Aorta (tissue), 4 donors: ENCODE data around the gene CCDC92. TPM values are rescaled to one million over a fixed set of nuclear protein-coding genes. Genes with fewer than 3 reads are reported as not detected.

Source experiments
- polyA plus RNA-seq, 2 donors: library from polyadenylated mRNA; stranded (reverse); fragments of 200-250 nt; gene quantifications; one replicate each; pipeline ENCODE4 v1.2.3, GENCODE V29; 2013
- total RNA-seq, 2 donors: library from RNA; stranded (reverse); fragmentation: NEBNext Ultra II Directional; extraction: Animal tissue kit (Norgen Biotek cat#: 25700); gene quantifications; one replicate each; pipeline ENCODE4 v1.2.1, GENCODE V29; 2021
- donor health status: healthy with polysubstance abuse.
- donor health status: Bipolar disorder and iron deficiency.
- donor health status: DM: no; HTN: no; CAD: no.
- donor health status: DM: yes; HTN: yes; CAD: no.

Gene CCDC92
- total and polyA plus RNA-seq, 4 donors, result 46.3 to 70.8 (median 59.4) TPM

Other genes starting within 250 kb of the CCDC92 start
- gene DNAH10, start 210.5 kb downstream of the CCDC92 start, total RNA-seq, result 1 to 10 TPM in 1 of 2 donors, not detected in 1; 1.0 TPM
- gene DNAH10, start 210.5 kb downstream of the CCDC92 start, polyA plus RNA-seq, result under 1 TPM in 1 of 2 donors, not detected in 1; 0.03 TPM
- gene ZNF664, start 384 bp upstream of the CCDC92 start, total RNA-seq, result 10 to 100 TPM; 57.7 to 59.3 TPM
- gene ZNF664, start 384 bp upstream of the CCDC92 start, polyA plus RNA-seq, result 10 to 100 TPM; 36.1 to 68.2 TPM